Germinal center (tissue), 1 donor: Measurements from ENCODE around the gene ASAH2B.
"Not testable (repeated sequence)": the region's sequence is repeated elsewhere in the genome, so short reads cannot be mapped to it uniquely, and the experiment has no call there.

Source experiments
- DNase-seq: peaks from one replicate; pipeline ENCODE4 v3.0.0; 2012; ENCODE audit warnings: mixed read lengths, low spot score

Gene ASAH2B

DNA sequence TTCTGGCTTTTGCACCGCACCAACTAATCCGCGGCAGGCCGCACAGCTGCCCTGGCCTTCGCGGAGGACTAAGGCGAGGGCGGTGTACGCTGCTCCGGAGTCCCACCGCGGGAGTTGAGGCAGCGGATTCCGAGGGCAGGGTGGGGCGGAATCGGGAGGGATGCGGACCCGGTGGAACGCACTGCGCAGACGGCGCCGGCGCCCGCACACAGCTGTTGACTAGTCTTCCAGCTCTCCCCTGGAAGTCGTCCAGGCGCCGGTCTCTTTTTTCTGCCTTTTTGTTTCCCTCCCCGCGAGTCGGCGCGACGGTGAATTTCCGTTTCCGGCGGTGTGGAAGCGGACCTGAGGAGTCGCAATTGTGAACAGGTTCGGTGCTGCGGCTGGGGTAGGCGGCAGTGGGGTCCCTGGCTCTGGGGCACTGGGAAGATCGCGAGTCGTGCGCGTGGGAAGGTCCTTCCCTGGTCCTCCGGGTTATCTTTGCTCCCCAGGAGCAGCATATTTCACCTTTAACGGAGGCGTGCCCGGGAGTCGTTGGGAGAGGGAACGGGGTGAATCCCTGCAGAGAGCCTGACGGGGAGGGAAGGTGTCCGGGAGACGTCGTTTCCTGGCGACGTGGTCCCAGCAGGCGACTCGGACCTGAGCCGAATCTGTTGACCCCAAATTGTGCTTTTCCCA lies at the start of gene ASAH2B:
Gene ASAH2B (plus strand): TSS at position 319 of the 675 bp plus-strand sequence. CDS start 5,195 bp downstream, outside the sequence.
- DNase-seq: peak; percentile 27

DNA sequence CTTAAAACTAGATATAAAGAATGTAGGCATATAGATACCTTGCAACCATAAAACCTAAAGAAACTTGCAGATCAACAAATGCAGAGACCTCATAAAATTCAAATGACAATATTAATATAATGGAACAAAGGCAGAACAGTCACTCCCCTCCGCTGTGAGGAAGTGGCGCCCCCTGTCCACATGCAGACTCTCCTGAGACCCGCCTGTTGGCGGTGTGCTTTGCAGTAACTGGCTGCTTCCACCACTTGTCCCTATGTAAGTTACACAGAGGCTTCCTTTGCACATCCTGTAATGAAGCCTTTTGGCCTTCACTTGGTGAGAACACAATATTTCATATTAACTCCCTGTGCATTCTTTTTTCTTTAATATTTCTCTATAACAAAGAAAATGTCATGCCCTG lies 41.9 kb upstream of the ASAH2B start:
- not testable (repeated sequence) for DNase-seq

GRCh38 chr10:50701947-50702346 lies 37.8 kb upstream of the ASAH2B start:
- not testable (repeated sequence) for DNase-seq

GRCh38 chr10:50702997-50703396 lies 36.7 kb upstream of the ASAH2B start:
- DNase-seq: not testable (repeated sequence)

DNA sequence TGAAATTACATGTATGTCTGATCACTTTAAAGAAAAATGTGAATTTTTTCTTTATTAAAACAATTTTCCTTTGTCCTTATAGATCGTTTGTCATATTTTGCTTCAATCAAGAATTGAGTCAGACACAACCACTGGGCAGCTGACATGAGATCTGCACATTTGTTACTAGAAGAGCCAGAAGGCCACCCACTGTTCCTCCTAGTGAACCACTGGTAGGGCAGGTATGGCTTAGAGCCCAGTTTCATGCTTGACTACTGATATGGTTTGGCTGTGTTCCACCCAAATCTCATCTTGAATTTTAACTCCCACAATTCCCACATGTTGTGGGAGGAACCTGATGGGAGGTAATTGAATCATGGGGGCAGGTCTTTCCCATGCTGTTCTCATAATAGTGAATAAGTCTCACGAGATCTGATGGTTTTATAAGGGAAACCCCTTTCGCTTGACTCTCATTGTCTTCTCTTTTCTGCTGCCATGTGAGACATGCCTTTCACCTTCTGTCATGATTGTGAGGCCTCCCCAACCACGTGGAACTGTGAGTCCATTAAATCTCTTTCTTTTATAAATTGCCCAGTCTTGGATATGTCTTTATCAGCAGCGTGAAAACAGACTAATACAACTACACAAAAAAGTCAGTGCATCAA lies 35.2 kb upstream of the ASAH2B start:
- not testable (repeated sequence) for DNase-seq

DNA sequence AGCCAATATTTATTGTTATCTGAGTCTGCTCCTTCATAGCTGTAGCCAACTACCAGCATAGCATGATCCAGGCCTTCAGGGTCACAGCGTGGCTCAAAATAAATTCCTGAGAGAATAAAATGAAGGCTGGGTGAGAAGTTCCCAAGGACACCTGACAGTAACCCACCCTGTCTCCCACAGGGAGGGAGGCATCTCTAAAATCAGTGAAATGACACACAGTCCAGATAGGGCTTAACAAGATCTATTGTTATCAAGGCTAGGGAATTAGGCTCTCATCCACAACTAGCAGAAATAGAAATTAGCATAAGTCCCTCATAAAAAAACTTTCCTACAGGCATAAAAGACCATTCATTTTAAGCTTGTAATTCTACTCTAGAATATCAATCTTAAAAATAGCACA lies 33.7 kb upstream of the ASAH2B start:
- not testable (repeated sequence) for DNase-seq

- not testable (repeated sequence) for DNase-seq
These were observed 29.5 kb upstream of the ASAH2B start for GRCh38 chr10:50710241-50710640.

- DNase-seq: not testable (repeated sequence)
These were observed 15.9 kb upstream of the ASAH2B start for GRCh38 chr10:50723812-50724211.

DNA sequence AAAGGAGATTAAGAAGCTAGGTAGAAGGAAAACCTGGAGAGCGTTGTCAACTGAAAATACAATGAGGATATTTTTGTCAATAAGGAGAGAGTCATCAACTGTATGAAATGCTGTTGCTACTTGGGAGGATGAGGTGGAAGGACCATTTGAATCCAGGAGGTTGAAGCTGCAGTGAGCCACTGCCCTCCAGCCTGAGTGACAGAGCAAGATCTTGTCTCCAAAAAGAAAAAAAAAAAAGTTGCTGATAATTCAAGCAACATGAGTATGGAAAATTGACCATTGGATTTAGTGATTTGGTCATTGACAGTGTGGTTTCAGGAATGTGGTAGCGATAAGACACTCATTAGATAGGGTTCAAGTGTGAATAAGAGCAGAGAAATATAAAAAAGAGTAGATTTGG lies 11.6 kb upstream of the ASAH2B start:
- DNase-seq: not testable (repeated sequence)

GRCh38 chr10:50738987-50739617 lies 634 bp upstream of the ASAH2B start:
- not testable (repeated sequence) for DNase-seq

GRCh38 chr10:50740293-50740648 lies 535 bp downstream of the ASAH2B start:
- DNase-seq: peak; percentile 0

- DNase-seq: not testable (repeated sequence)
These were observed 3.1 kb downstream of the ASAH2B start for GRCh38 chr10:50742820-50743219.

DNA sequence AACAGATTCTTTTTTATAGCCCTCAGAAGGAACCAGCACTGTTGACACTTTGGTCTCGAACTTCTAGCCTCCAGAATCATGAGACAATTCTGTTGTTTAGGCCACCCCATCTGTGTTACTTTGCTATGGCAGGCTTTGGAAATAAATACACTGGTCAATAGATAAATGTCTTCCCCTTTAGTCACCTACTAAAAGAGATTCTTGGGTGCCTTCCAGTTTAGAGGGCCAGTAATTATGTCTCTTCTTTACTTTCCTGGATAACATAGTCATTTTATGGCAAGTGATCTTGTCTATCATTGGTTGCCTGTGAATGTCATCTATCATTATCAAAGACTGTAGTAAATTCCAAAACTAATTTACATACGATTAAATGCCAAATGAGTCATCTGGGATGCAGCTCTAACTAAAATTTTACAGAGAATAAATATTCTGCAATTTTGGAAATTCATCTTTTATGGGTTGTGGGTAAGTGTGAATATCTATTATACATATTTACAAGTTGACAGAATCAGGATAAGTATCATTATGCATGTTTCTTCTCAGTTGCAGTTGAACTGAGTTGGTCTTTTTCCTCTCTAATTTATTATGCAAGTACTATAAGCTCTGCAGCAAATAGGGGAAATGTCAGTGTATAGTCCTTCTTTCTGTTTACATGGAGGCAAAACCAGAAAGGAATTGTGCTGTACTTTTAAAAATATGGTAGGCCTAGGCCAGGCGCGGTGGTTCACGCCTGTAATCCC lies 27.2 kb downstream of the ASAH2B start:
- DNase-seq: not testable (repeated sequence)

- not testable (repeated sequence) for DNase-seq
These were observed 32.3 kb downstream of the ASAH2B start for GRCh38 chr10:50772042-50772441.

GRCh38 chr10:50774868-50775267 lies 35.1 kb downstream of the ASAH2B start:
- not testable (repeated sequence) for DNase-seq

- not testable (repeated sequence) for DNase-seq
These were observed 40.3 kb downstream of the ASAH2B start for GRCh38 chr10:50780036-50780435.

GRCh38 chr10:50782017-50782416 lies 42.3 kb downstream of the ASAH2B start:
- not testable (repeated sequence) for DNase-seq

DNA sequence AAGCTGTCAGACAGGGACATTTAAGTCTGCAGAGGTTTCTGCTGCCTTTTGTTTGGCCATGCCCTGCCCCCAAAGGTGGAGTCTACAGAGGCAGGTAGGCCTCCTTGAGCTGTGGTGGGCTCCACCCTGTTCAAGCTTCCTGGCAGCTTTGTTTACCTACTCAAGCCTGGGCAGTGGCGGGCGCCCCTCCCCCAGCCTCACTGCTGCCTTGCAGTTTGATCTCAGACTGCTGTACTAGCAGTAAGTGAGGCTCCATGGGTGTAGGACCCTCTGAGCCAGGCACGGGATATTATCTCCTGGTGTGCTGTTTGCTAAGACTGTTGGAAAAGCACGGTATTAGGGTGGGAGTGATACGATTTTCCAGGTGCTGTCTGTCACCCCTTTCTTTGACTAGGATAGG lies 48.2 kb downstream of the ASAH2B start:
- DNase-seq: not testable (repeated sequence)

DNA sequence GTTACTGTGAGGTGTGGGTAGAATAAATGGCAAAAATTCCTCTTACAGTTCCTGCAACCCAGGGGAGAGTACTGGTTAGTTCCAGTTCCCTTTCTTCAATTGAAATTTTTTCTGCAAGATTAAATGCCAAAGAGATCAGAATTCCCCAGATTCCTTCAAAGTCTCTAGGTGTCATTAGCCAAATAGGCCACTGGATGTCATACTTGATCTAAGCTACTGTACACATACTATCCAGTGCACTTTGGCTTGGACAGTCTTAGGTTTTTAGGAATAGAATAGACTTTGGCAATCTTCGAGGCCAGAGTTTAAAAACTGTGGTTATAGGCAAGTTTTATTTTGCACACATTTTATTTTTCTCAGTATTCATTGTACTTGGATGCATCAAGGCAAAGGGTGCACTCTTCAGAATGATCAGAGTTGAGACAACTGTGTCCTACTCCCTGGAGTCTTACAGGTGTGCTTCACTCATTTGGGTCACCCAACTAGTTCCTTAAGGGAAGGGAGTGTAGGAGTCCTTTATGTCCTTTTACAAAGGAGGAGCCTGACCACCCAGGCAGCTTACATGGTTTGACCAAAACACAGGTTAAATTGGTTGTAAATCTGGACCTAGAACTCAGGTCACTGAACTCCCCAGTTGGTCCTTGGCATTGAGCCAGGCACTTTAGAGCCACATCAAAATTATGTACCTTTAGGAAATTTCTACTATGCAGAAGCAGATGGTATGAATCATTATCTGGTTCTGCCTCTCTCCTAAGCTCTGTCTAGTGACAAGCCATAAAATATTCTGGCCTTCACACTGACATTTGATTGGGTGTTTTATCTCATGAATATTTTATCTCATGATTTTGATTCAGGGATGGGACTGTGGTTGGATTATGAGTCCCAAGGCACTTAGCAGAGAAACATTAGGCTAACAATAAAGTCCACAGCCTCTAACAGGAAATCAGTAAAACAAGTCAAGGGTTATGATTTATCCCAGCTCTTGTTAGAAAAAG lies 49.5 kb downstream of the ASAH2B start:
- DNase-seq: no peak

- no peak for DNase-seq
These were observed 54.8 kb downstream of the ASAH2B start for GRCh38 chr10:50794490-50794889.

- DNase-seq: no peak
These were observed 57.0 kb downstream of the ASAH2B start for GRCh38 chr10:50796693-50797092.
